ENCODE measurements around the gene MAD1L1. TPM values are rescaled to one million over a fixed set of nuclear protein-coding genes. Genes with fewer than 3 reads are reported as not detected.

Gene MAD1L1
- total RNA-seq, 1 donor from 2014 or later: 57.6 TPM

DNA sequence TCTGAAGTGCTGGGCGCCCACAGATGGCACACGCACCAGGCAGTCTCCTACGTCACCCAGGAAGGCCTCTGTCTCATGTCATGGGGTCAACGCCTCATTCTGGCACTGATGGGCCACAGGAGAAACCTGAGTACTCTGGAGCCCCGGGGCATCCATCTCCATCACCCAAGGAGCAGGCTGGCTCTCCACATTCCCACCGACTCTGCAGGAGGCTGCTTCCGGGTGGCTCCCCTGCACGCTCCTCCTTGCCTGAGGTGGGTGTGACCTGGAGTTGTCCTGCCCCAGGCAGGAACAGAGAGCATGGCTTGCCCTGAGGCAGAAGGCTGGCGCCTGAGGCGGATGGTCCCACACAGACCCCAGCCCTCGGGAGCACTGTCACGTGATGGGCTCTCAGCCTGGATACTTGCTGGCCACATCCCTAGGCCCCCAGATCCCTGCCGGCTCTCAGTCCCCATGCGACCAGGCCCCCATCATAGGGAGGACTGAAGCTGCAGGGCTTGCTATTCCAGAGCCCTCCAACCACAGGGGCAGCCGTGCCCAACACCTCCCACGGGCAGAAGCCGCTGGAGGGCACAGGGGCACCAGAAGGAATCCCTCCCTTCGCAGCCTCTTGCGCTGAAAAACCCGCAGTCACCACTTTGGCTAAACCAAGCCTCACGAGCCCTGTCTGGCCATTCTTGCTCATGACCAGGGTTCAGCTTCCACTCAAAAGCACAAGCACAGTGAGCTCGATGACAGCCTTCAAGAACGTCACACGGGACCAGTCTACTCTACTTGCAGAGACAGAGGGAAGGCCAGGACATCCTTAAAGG, 80.7 kb downstream of the MAD1L1 start:
- H3K4me3 Mint-ChIP-seq (ENCODE audit: unreplicated experiment): no peak overlapping the region
- DNase-seq: peak; percentile 1
- H3K27me3 Mint-ChIP-seq (ENCODE audit: unreplicated experiment): peaks cover 12% of the 10 kb centered on the region
- H3K27ac Mint-ChIP-seq (ENCODE audit: unreplicated experiment): no peak overlapping the region
- H3K36me3 Mint-ChIP-seq (ENCODE audit: unreplicated experiment): peaks cover 6% of the 10 kb centered on the region
- H3K9me3 Mint-ChIP-seq (ENCODE audit: unreplicated experiment): peaks cover 18% of the 10 kb centered on the region
- TF ChIP-seq, protein P1, sequence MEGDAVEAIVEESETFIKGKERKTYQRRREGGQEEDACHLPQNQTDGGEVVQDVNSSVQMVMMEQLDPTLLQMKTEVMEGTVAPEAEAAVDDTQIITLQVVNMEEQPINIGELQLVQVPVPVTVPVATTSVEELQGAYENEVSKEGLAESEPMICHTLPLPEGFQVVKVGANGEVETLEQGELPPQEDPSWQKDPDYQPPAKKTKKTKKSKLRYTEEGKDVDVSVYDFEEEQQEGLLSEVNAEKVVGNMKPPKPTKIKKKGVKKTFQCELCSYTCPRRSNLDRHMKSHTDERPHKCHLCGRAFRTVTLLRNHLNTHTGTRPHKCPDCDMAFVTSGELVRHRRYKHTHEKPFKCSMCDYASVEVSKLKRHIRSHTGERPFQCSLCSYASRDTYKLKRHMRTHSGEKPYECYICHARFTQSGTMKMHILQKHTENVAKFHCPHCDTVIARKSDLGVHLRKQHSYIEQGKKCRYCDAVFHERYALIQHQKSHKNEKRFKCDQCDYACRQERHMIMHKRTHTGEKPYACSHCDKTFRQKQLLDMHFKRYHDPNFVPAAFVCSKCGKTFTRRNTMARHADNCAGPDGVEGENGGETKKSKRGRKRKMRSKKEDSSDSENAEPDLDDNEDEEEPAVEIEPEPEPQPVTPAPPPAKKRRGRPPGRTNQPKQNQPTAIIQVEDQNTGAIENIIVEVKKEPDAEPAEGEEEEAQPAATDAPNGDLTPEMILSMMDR (IDR thresholded peaks at IDR 0.05; ENCODE audit: partially characterized antibody, unreplicated experiment): no peak
- H3K4me1 Mint-ChIP-seq (ENCODE audit: low read depth, unreplicated experiment): peaks cover 24% of the 10 kb centered on the region

DNA sequence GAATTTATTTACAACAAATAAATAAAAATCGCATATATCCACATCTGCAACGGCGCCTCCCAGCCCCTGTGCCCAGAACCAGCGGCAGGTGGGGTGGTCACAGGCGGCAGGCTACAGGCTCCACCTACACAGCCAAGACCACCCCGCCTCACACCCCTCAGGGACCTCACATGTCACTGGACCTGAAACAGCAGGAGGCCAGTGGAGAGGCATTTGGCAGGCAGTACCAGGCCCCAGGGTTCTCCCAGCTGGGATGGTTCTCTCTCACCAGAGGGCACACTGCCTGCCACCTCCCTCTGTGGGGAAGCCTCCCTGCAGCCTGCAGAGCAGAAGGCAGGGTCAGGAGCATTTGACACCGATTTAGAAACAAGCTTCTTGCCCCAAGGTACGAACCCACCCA, 81.5 kb downstream of the MAD1L1 start:
- H3K27ac Mint-ChIP-seq (ENCODE audit: unreplicated experiment): no peak overlapping the region
- no peak overlapping the region for H3K4me3 Mint-ChIP-seq (ENCODE audit: unreplicated experiment)
- peaks cover 10% of the 10 kb centered on the region for H3K27me3 Mint-ChIP-seq (ENCODE audit: unreplicated experiment)
- H3K36me3 Mint-ChIP-seq (ENCODE audit: unreplicated experiment): peaks cover 6% of the 10 kb centered on the region
- H3K4me1 Mint-ChIP-seq (ENCODE audit: low read depth, unreplicated experiment): peaks cover 22% of the 10 kb centered on the region
- no peak for DNase-seq
- TF ChIP-seq, protein P1 (IDR thresholded peaks at IDR 0.05; ENCODE audit: partially characterized antibody, unreplicated experiment): no peak
- H3K9me3 Mint-ChIP-seq (ENCODE audit: unreplicated experiment): peaks cover 18% of the 10 kb centered on the region

DNA sequence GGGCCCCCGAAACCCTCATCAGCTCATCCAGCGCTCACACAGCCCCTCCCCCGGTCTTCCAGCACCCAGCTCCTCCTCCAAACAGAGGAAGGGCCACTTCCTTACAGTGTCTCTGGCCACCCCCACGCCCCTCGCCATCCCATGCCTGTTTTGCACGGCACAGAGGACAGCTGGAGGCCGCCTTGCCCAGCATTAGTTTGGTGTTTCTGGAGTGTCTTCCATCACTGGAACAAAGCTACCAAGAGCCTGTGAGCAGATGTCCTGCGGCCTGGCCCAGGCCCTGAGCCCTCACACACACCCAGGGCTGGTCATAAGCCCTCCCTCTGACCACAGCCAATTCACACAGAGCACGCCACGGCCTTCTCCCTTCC, 82.3 kb downstream of the MAD1L1 start:
- Mint-ChIP-seq H3K4me1 (ENCODE audit: low read depth, unreplicated experiment) (peaks cover 25% of the 10 kb centered on the region), H3K4me3 (ENCODE audit: unreplicated experiment) (no peak overlapping the region), H3K36me3 (ENCODE audit: unreplicated experiment) (peaks cover 6% of the 10 kb centered on the region), H3K9me3 (ENCODE audit: unreplicated experiment) (peaks cover 18% of the 10 kb centered on the region), H3K27ac (ENCODE audit: unreplicated experiment) (peak overlapping the region; percentile 78), H3K27me3 (ENCODE audit: unreplicated experiment) (peaks cover 15% of the 10 kb centered on the region)
- DNase-seq: no peak
- TF ChIP-seq, protein P1 (IDR thresholded peaks at IDR 0.05; ENCODE audit: partially characterized antibody, unreplicated experiment): no peak

DNA sequence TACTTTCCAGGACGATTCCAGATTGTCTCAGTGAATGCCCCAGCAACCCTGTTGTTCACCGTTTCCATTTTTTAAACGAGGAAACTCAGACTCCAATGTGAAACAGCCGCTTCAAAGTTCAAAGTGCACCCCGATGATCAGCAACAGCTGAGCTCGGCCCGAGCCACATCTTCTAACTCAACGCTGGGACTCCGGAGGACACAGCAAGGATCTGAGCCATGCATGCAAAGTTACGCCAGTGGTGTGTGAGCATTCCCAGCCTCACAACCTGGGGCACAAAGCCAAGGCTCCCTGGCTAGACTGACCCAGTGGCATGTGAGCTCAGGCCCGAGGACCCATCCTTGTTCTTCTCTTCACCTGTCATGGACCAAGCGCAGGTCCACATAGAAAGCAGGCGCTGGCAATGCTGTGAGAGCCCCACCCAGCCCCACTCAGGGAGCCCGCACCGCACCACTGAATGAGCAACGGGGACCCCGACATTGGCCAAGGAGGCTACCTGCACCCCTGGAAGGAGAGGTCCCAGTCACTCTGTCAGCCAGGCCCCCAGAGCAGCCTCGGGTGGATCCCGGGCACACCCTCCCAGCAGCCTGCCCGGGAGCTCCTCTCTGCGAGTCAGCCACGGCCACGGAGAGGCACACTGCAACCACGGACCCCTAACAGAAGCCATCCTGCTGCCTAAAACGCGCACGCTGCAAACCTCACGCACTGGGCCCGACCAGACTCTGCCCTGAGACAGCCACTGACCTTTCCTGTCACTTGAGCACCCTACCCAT, 82.9 kb downstream of the MAD1L1 start:
- no peak overlapping the region for H3K4me3 Mint-ChIP-seq (ENCODE audit: unreplicated experiment)

More for the DNA sequence above, 82.9 kb downstream of the MAD1L1 start:
- Mint-ChIP-seq H3K36me3 (ENCODE audit: unreplicated experiment) (peaks cover 6% of the 10 kb centered on the region), H3K27ac (ENCODE audit: unreplicated experiment) (no peak overlapping the region), H3K9me3 (ENCODE audit: unreplicated experiment) (peaks cover 18% of the 10 kb centered on the region), H3K27me3 (ENCODE audit: unreplicated experiment) (peaks cover 15% of the 10 kb centered on the region), H3K4me1 (ENCODE audit: low read depth, unreplicated experiment) (peaks cover 25% of the 10 kb centered on the region)
- no peak for DNase-seq
- TF ChIP-seq, protein P1 (IDR thresholded peaks at IDR 0.05; ENCODE audit: partially characterized antibody, unreplicated experiment): no peak
